Stimulated activated naive CD8-positive, alpha-beta T cell treated with anti-CD3 and anti-CD28 coated beads, Interleukin-15, Interleukin-2, amounts not matched to agents 100 U/mL and 50 U/mL, for 24 hours (primary cell): Measurements from ENCODE around the gene TFIP11.

Experiments
- ATAC-seq: fragments of 150-1000 bp; cut with Tn5 transposase; one replicate; pipeline ENCODE4 v1.10.0; 2021
- DNase-seq: peaks from one replicate; pipeline ENCODE4 v3.0.0; 2021

The TFIP11 gene

GRCh38 chr22:26503758-26504157 is 8.5 kb downstream of the TFIP11 start:
- DNase-seq (no peak), ATAC-seq (no peak)

- ATAC-seq (peak; percentile 76), DNase-seq (peak; percentile 59)
Measured at GRCh38 chr22:26502688-26503561, 9.3 kb downstream of the TFIP11 start.

GRCh38 chr22:26501996-26502395 is 10.3 kb downstream of the TFIP11 start:
- DNase-seq = no peak
- no peak for ATAC-seq

GRCh38 chr22:26499188-26499703 is 13.0 kb downstream of the TFIP11 start:
- ATAC-seq = no peak
- no peak for DNase-seq

- ATAC-seq = no peak
- DNase-seq = no peak
Measured at GRCh38 chr22:26496456-26496855, 15.8 kb downstream of the TFIP11 start.

GRCh38 chr22:26494506-26494905 is 17.8 kb downstream of the TFIP11 start:
- ATAC-seq = no peak

GRCh38 chr22:26492220-26492619 is 20.1 kb downstream of the TFIP11 start:
- ATAC-seq (no peak), DNase-seq (no peak)

More at GRCh38 chr22:26494506-26494905, 17.8 kb downstream of the TFIP11 start:
- DNase-seq = no peak

- no peak for ATAC-seq
- no peak for DNase-seq
Measured at GRCh38 chr22:26489447-26490036, 22.7 kb downstream of the TFIP11 start.

- no peak for ATAC-seq
- DNase-seq = no peak
Measured at GRCh38 chr22:26487996-26488395, 24.3 kb downstream of the TFIP11 start.

GRCh38 chr22:26486394-26486793 is 25.9 kb downstream of the TFIP11 start:
- DNase-seq = no peak
- ATAC-seq = no peak

- ATAC-seq (no peak), DNase-seq (no peak)
Measured at GRCh38 chr22:26485806-26486390, 26.4 kb downstream of the TFIP11 start.

GRCh38 chr22:26485013-26485412 is 27.3 kb downstream of the TFIP11 start:
- DNase-seq (no peak), ATAC-seq (no peak)

GRCh38 chr22:26484360-26484706 is 27.9 kb downstream of the TFIP11 start:
- ATAC-seq (no peak), DNase-seq (no peak)

- peak; percentile 95 for DNase-seq
- peak; percentile 88 for ATAC-seq
Measured at GRCh38 chr22:26483439-26484359, 28.6 kb downstream of the TFIP11 start, which contains the start of the genes HPS4 and SRRD. Gene HPS4, minus strand, starts transcription at chr22:26483783. Its CDS starts 2,021 bp downstream, at chr22:26481762. Gene SRRD, plus strand, starts transcription at chr22:26483877. Its CDS starts 14 bp downstream, at chr22:26483891.

- ATAC-seq (no peak), DNase-seq (no peak)
Measured at GRCh38 chr22:26483043-26483438, 29.2 kb downstream of the TFIP11 start.

- DNase-seq (no peak), ATAC-seq (no peak)
Measured at GRCh38 chr22:26482161-26482560, 30.1 kb downstream of the TFIP11 start.

- no peak for DNase-seq
- no peak for ATAC-seq
Measured at GRCh38 chr22:26481694-26482093, 30.6 kb downstream of the TFIP11 start.

- ATAC-seq (no peak), DNase-seq (no peak)
Measured at GRCh38 chr22:26481112-26481693, 31.1 kb downstream of the TFIP11 start.

- ATAC-seq = no peak
Measured at GRCh38 chr22:26480611-26480932, 31.7 kb downstream of the TFIP11 start.

GRCh38 chr22:26479792-26480610 is 32.3 kb downstream of the TFIP11 start:
- DNase-seq (no peak), ATAC-seq (no peak)

More at GRCh38 chr22:26480611-26480932, 31.7 kb downstream of the TFIP11 start:
- DNase-seq = no peak
